ENCODE measurements around the gene KRT38. TPM values are rescaled to one million over a fixed set of nuclear protein-coding genes. Genes with fewer than 3 reads are reported as not detected.

The KRT38 gene
- total RNA-seq, 1 donor from 2014 or later = not detected

DNA sequence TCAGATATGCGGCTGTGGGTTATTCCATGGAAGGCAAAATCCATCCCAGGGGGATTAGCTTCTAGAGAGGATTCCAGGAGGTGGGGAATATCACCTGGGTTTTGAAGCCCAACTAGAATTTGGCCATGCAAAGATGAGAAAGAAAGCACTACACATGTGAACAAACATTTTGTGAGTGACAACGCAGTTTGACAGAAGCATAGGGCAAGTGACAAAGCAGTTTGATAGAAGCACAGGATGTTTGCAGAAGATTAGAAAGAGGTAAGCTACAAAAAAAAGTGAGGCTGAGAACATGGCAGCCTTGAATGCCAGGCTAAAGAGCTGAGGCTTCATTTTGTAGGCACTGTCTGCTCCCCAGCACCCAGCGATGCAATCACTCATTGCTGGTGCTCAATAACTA, 12.3 kb upstream of the KRT38 start:
- Mint-ChIP-seq H3K36me3 (ENCODE audit: low read depth) (no peaks in the 10 kb centered on the region), H3K9me3 (no peaks in the 10 kb centered on the region), H3K4me1 (ENCODE audit: low read depth) (no peaks in the 10 kb centered on the region), H3K4me3 (ENCODE audit: low read depth) (no peak overlapping the region), H3K27me3 (ENCODE audit: low read depth) (peaks cover 16% of the 10 kb centered on the region), H3K27ac (no peak overlapping the region)
- DNase-seq (ENCODE audit: low spot score) = no peak
- intact Hi-C loops (cut with micrococcal nuclease) = no loop called here

GRCh38 chr17:41452281-41452680, 11.5 kb upstream of the KRT38 start:
- no peaks in the 10 kb centered on the region for H3K4me1 Mint-ChIP-seq (ENCODE audit: low read depth)
- no peak overlapping the region for H3K4me3 Mint-ChIP-seq (ENCODE audit: low read depth)
- no peaks in the 10 kb centered on the region for H3K36me3 Mint-ChIP-seq (ENCODE audit: low read depth)
- no peaks in the 10 kb centered on the region for H3K9me3 Mint-ChIP-seq
- intact Hi-C loops (cut with micrococcal nuclease) = no loop called here
- no peak overlapping the region for H3K27ac Mint-ChIP-seq
- DNase-seq (ENCODE audit: low spot score) = no peak
- peaks cover 16% of the 10 kb centered on the region for H3K27me3 Mint-ChIP-seq (ENCODE audit: low read depth)

- Mint-ChIP-seq H3K27me3 (ENCODE audit: low read depth) (peaks cover 16% of the 10 kb centered on the region), H3K9me3 (no peaks in the 10 kb centered on the region), H3K4me1 (ENCODE audit: low read depth) (no peaks in the 10 kb centered on the region), H3K36me3 (ENCODE audit: low read depth) (no peaks in the 10 kb centered on the region), H3K4me3 (ENCODE audit: low read depth) (no peak overlapping the region), H3K27ac (no peak overlapping the region)
- intact Hi-C loops (cut with micrococcal nuclease) = no loop called here
- DNase-seq (ENCODE audit: low spot score) = no peak
Measured at GRCh38 chr17:41451154-41451728, 10.5 kb upstream of the KRT38 start.

- intact Hi-C loops (cut with micrococcal nuclease) = no loop called here
- Mint-ChIP-seq H3K4me1 (ENCODE audit: low read depth) (no peaks in the 10 kb centered on the region), H3K9me3 (no peaks in the 10 kb centered on the region), H3K36me3 (ENCODE audit: low read depth) (no peaks in the 10 kb centered on the region), H3K27ac (no peak overlapping the region), H3K27me3 (ENCODE audit: low read depth) (peaks cover 13% of the 10 kb centered on the region), H3K4me3 (ENCODE audit: low read depth) (no peak overlapping the region)
- DNase-seq (ENCODE audit: low spot score) = no peak
Measured at GRCh38 chr17:41449008-41449407, 8.2 kb upstream of the KRT38 start.

DNA sequence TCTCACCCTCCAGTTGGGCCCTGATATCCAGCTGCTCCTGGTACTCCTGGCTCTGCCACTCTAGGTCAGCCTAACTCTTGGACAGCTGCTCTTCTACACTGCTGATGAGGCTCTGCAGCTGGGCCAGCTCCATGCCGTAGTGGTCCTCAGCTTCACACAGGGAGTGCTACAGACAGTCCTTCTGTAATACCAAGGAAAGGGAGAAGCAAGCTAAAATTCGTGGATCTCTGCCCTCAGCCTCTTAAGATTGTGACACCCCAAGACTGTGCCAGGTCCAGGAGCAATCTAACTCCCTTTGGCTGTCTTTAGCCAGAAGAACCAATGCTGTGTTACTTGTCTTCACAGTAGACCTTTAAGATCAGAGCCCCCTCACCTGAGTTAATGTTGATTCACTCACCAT, 7.7 kb upstream of the KRT38 start:
- Mint-ChIP-seq H3K27me3 (ENCODE audit: low read depth) (peaks cover 13% of the 10 kb centered on the region), H3K36me3 (ENCODE audit: low read depth) (no peaks in the 10 kb centered on the region), H3K27ac (no peak overlapping the region), H3K9me3 (no peaks in the 10 kb centered on the region), H3K4me3 (ENCODE audit: low read depth) (no peak overlapping the region), H3K4me1 (ENCODE audit: low read depth) (no peaks in the 10 kb centered on the region)
- DNase-seq (ENCODE audit: low spot score) = no peak
- intact Hi-C loops (cut with micrococcal nuclease) = no loop called here

DNA sequence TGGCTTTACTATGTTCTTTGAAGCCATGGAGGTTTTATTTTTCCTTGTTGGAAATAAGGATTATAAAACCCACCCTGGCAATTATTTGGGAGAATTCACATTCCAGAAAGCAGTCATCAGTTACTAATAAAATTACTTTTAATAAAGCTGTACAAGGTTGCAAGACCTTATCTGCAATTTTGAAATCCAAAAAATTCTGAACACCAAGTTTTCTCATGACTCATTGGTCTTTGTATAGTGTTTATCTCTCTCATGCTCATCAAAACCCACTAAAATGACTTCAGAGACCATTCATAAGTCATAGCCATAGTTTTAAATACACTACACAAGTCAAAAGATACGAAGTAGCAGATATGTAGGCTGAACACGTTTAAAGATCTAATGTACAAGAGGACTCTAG, 6.0 kb upstream of the KRT38 start:
- Mint-ChIP-seq H3K27me3 (ENCODE audit: low read depth) (peaks cover 10% of the 10 kb centered on the region), H3K27ac (no peak overlapping the region), H3K4me3 (ENCODE audit: low read depth) (no peak overlapping the region), H3K9me3 (no peaks in the 10 kb centered on the region), H3K4me1 (ENCODE audit: low read depth) (no peaks in the 10 kb centered on the region), H3K36me3 (ENCODE audit: low read depth) (no peaks in the 10 kb centered on the region)
- no peak for DNase-seq (ENCODE audit: low spot score)
- intact Hi-C loops (cut with micrococcal nuclease) = no loop called here

GRCh38 chr17:41444640-41445039, 3.9 kb upstream of the KRT38 start:
- no peak overlapping the region for H3K27ac Mint-ChIP-seq
- DNase-seq (ENCODE audit: low spot score) = no peak

DNA sequence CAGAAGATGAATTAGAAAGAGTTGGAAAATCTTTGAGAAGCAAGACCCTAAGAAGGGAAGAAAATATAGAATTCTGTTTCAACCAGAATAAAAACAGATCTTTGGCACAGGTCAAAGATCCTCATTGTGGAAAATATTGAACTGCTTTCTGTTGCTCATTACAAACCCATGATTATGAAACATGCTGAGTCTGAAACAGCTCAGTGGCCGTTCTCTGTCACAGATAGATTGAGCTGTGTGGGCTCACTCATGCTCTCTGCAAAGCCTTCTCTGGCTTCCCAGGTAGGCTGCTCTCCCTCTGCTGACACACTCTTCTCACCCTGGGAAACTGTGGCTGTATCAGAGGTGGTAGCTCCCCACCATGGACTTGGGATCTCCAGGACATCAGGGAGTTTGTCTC, 3.4 kb upstream of the KRT38 start:
- no peak overlapping the region for H3K27ac Mint-ChIP-seq
- peaks cover 9% of the 10 kb centered on the region for H3K27me3 Mint-ChIP-seq (ENCODE audit: low read depth)
- H3K4me1 Mint-ChIP-seq (ENCODE audit: low read depth) = no peaks in the 10 kb centered on the region
- intact Hi-C loops (cut with micrococcal nuclease) = no loop called here
- H3K4me3 Mint-ChIP-seq (ENCODE audit: low read depth) = no peak overlapping the region
- DNase-seq (ENCODE audit: low spot score) = no peak
- no peaks in the 10 kb centered on the region for H3K9me3 Mint-ChIP-seq
- no peaks in the 10 kb centered on the region for H3K36me3 Mint-ChIP-seq (ENCODE audit: low read depth)

More at GRCh38 chr17:41444640-41445039, 3.9 kb upstream of the KRT38 start:
- Mint-ChIP-seq H3K36me3 (ENCODE audit: low read depth) (no peaks in the 10 kb centered on the region), H3K4me3 (ENCODE audit: low read depth) (no peak overlapping the region), H3K4me1 (ENCODE audit: low read depth) (no peaks in the 10 kb centered on the region), H3K9me3 (no peaks in the 10 kb centered on the region), H3K27me3 (ENCODE audit: low read depth) (peaks cover 8% of the 10 kb centered on the region)
- intact Hi-C loops (cut with micrococcal nuclease) = no loop called here

GRCh38 chr17:41442739-41443138, 2.0 kb upstream of the KRT38 start:
- Mint-ChIP-seq H3K9me3 (no peaks in the 10 kb centered on the region), H3K36me3 (ENCODE audit: low read depth) (no peaks in the 10 kb centered on the region), H3K27ac (no peak overlapping the region), H3K4me3 (ENCODE audit: low read depth) (no peak overlapping the region), H3K27me3 (ENCODE audit: low read depth) (peaks cover 6% of the 10 kb centered on the region), H3K4me1 (ENCODE audit: low read depth) (no peaks in the 10 kb centered on the region)
- DNase-seq (ENCODE audit: low spot score) = no peak
- intact Hi-C loops (cut with micrococcal nuclease) = no loop called here

DNA sequence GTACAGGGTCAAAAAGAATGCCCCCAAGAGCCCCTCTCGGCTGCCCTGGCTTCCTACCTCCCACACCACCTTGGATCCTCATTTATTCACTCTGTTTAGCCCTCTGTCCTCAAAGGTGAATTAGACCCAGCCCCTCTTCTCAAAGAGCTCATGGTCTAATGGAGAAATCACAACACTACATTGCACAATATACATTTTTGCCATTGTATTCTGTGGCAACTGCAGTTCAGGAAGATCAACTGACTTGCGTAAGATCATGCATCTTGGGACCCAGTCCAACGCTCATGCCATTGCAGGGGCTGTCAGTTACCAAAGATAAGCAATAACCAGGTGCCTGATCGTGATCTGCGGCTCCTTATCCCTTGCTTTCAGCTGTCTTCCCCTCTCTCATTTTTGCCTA, 1.4 kb downstream of the KRT38 start:
- no peaks in the 10 kb centered on the region for H3K4me1 Mint-ChIP-seq (ENCODE audit: low read depth)
- intact Hi-C loops (cut with micrococcal nuclease) = no loop called here
- H3K4me3 Mint-ChIP-seq (ENCODE audit: low read depth) = no peak overlapping the region
- no peaks in the 10 kb centered on the region for H3K36me3 Mint-ChIP-seq (ENCODE audit: low read depth)
- peaks cover 10% of the 10 kb centered on the region for H3K27me3 Mint-ChIP-seq (ENCODE audit: low read depth)
- no peak overlapping the region for H3K27ac Mint-ChIP-seq
- no peaks in the 10 kb centered on the region for H3K9me3 Mint-ChIP-seq
- no peak for DNase-seq (ENCODE audit: low spot score)

DNA sequence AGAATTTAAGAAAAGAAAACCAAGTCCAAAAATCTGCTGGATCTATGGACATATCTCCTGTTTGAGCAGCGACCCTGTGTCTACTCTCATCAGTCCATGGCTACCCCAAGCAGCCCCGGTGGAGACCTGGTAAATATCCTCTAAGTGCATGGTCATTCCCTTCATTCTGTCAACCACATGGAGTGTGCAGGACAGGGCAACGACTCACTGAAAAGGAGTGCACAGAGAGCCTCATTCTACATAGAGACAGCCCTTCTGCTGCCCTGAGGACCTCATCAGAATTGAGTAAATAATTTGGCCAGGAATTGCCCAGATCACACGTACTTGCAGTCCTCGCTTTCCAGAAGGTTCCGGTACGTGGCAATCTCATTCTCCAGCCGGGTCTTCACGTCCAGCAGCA, 3.0 kb downstream of the KRT38 start:
- Mint-ChIP-seq H3K36me3 (ENCODE audit: low read depth) (no peaks in the 10 kb centered on the region), H3K4me1 (ENCODE audit: low read depth) (no peaks in the 10 kb centered on the region), H3K27me3 (ENCODE audit: low read depth) (peaks cover 10% of the 10 kb centered on the region), H3K4me3 (ENCODE audit: low read depth) (no peak overlapping the region), H3K27ac (no peak overlapping the region), H3K9me3 (no peaks in the 10 kb centered on the region)
- DNase-seq (ENCODE audit: low spot score) = no peak
- intact Hi-C loops (cut with micrococcal nuclease) = no loop called here

DNA sequence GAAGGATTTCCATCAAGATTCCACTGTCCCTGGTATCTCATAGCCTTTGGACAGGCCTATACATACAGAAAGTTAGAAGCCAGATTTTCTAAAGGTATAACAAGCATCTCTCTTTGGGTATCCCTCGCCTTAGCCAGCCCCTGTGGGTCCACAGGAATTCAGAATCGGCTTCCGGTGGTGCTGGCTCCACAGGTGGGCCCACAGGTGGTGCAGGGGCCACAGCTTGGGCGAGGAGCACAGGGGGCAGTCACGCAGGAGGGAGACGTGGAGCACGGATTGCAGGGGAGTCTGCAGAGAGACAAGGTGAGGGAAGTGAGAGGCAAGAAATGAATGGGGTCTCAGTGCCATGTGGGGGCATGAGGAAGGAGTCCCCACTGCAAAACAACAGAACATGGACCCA, 3.5 kb downstream of the KRT38 start:
- no peaks in the 10 kb centered on the region for H3K36me3 Mint-ChIP-seq (ENCODE audit: low read depth)
- DNase-seq (ENCODE audit: low spot score) = no peak
- H3K4me1 Mint-ChIP-seq (ENCODE audit: low read depth) = no peaks in the 10 kb centered on the region
- no peak overlapping the region for H3K4me3 Mint-ChIP-seq (ENCODE audit: low read depth)
- H3K9me3 Mint-ChIP-seq = no peaks in the 10 kb centered on the region
- intact Hi-C loops (cut with micrococcal nuclease) = no loop called here
- no peak overlapping the region for H3K27ac Mint-ChIP-seq
- H3K27me3 Mint-ChIP-seq (ENCODE audit: low read depth) = peaks cover 10% of the 10 kb centered on the region

- Mint-ChIP-seq H3K27me3 (ENCODE audit: low read depth) (peaks cover 8% of the 10 kb centered on the region), H3K4me3 (ENCODE audit: low read depth) (no peak overlapping the region), H3K36me3 (ENCODE audit: low read depth) (no peaks in the 10 kb centered on the region), H3K4me1 (ENCODE audit: low read depth) (no peaks in the 10 kb centered on the region), H3K27ac (no peak overlapping the region), H3K9me3 (no peaks in the 10 kb centered on the region)
- DNase-seq (ENCODE audit: low spot score) = no peak
- intact Hi-C loops (cut with micrococcal nuclease) = no loop called here
Measured at GRCh38 chr17:41434415-41434814, 6.4 kb downstream of the KRT38 start.

- Mint-ChIP-seq H3K4me3 (ENCODE audit: low read depth) (no peak overlapping the region), H3K27me3 (ENCODE audit: low read depth) (peaks cover 8% of the 10 kb centered on the region), H3K4me1 (ENCODE audit: low read depth) (no peaks in the 10 kb centered on the region), H3K27ac (no peak overlapping the region), H3K9me3 (no peaks in the 10 kb centered on the region), H3K36me3 (ENCODE audit: low read depth) (no peaks in the 10 kb centered on the region)
- no peak for DNase-seq (ENCODE audit: low spot score)
- intact Hi-C loops (cut with micrococcal nuclease) = no loop called here
Measured at GRCh38 chr17:41434005-41434404, 6.8 kb downstream of the KRT38 start.
